ENCODE data around the gene BNC2.

Gene BNC2

GRCh38 chr9:16514131-16514530 is 356.3 kb downstream of the BNC2 start:
- DNase-seq (ENCODE audit: low read depth, low spot score) = no peak
- no peaks in the 10 kb centered on the region for H3K36me3 ChIP-seq (ENCODE audit: insufficient read depth, low read length)
- H3K9me3 ChIP-seq (ENCODE audit: low read depth, low read length) = no peaks in the 10 kb centered on the region
- no peak overlapping the region for H3K27ac ChIP-seq
- no peak overlapping the region for H3K4me3 ChIP-seq
- TF ChIP-seq POLR2AphosphoS5 (IDR thresholded peaks at IDR 0.05; ENCODE audit: borderline replicate concordance, low read depth, low read length) (no peak), FOXP2 (optimal IDR thresholded peaks at IDR 0.05; ENCODE audit: control extremely low read depth, extremely low read length, insufficient read depth) (no peak), EZH2 (IDR thresholded peaks at IDR 0.05) (no peak)
- no peak overlapping the region for H3K9ac ChIP-seq (ENCODE audit: insufficient read length)

DNA sequence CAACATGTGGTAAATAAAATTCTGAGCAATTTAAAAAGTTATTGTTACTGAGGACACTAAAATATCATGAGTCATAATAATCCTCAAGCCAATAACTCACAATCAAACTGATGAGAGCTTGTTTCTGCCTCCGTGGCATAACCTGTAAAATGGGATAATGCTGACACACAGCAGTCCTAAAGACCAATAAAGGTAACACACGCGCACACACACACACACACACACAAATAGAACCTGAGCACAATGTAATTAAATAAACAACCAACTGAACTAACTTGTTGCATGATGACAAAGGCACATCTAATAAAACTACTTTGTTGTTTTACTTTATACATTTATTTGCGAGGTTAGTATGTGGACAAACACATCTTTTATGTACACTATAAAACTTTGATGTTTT is 358.2 kb downstream of the BNC2 start:
- Histone ChIP-seq H3K9ac (ENCODE audit: insufficient read length) (no peak overlapping the region), H3K4me3 (no peak overlapping the region), H3K9me3 (ENCODE audit: low read depth, low read length) (no peaks in the 10 kb centered on the region), H3K27ac (no peak overlapping the region), H3K36me3 (ENCODE audit: insufficient read depth, low read length) (no peaks in the 10 kb centered on the region)
- TF ChIP-seq FOXP2 (optimal IDR thresholded peaks at IDR 0.05; ENCODE audit: control extremely low read depth, extremely low read length, insufficient read depth) (no peak), POLR2AphosphoS5 (IDR thresholded peaks at IDR 0.05; ENCODE audit: borderline replicate concordance, low read depth, low read length) (no peak), EZH2 (IDR thresholded peaks at IDR 0.05) (no peak)
- DNase-seq (ENCODE audit: low read depth, low spot score) = no peak

GRCh38 chr9:16510482-16510881 is 360.0 kb downstream of the BNC2 start:
- no peak for DNase-seq (ENCODE audit: low read depth, low spot score)
- Histone ChIP-seq H3K9ac (ENCODE audit: insufficient read length) (no peak overlapping the region), H3K36me3 (ENCODE audit: insufficient read depth, low read length) (no peaks in the 10 kb centered on the region), H3K27ac (no peak overlapping the region), H3K9me3 (ENCODE audit: low read depth, low read length) (no peaks in the 10 kb centered on the region), H3K4me3 (no peak overlapping the region)
- no peak for TF ChIP-seq EZH2 (IDR thresholded peaks at IDR 0.05)
- no peak for TF ChIP-seq FOXP2 (optimal IDR thresholded peaks at IDR 0.05; ENCODE audit: control extremely low read depth, extremely low read length, insufficient read depth)
- TF ChIP-seq POLR2AphosphoS5 (IDR thresholded peaks at IDR 0.05; ENCODE audit: borderline replicate concordance, low read depth, low read length) = no peak

DNA sequence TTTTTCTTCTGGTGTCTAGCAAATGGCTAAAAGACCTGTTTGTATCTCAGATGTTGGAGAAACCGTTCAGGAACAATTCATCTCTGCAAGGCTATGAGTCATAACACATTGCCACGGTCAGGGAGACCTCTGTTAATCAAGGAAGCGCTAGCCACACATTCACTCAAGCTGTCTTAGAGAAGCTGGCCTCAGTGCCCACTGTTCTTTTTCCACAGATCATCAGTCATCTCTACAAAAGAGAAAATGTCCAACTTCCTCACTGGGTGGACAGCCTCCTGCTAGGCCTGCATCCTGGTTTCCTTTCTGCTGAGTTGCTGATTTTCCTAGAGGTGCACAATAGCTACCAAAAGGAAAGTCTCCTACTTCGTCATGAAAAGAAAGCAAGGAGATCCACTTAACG is 360.5 kb downstream of the BNC2 start:
- TF ChIP-seq EZH2 (IDR thresholded peaks at IDR 0.05) (no peak), FOXP2 (optimal IDR thresholded peaks at IDR 0.05; ENCODE audit: control extremely low read depth, extremely low read length, insufficient read depth) (no peak), POLR2AphosphoS5 (IDR thresholded peaks at IDR 0.05; ENCODE audit: borderline replicate concordance, low read depth, low read length) (no peak)

GRCh38 chr9:16505199-16505598 is 365.3 kb downstream of the BNC2 start:
- peak overlapping the region; percentile 13; the same call in 1 of the 2 replicates for H3K27ac ChIP-seq
- no peak overlapping the region for H3K9ac ChIP-seq (ENCODE audit: insufficient read length)
- H3K4me3 ChIP-seq = no peak overlapping the region
- no peaks in the 10 kb centered on the region for H3K36me3 ChIP-seq (ENCODE audit: insufficient read depth, low read length)
- no peaks in the 10 kb centered on the region for H3K9me3 ChIP-seq (ENCODE audit: low read depth, low read length)
- DNase-seq (ENCODE audit: low read depth, low spot score) = no peak
- no peak for TF ChIP-seq FOXP2 (optimal IDR thresholded peaks at IDR 0.05; ENCODE audit: control extremely low read depth, extremely low read length, insufficient read depth)
- TF ChIP-seq POLR2AphosphoS5 (IDR thresholded peaks at IDR 0.05; ENCODE audit: borderline replicate concordance, low read depth, low read length) = no peak
- no peak for TF ChIP-seq EZH2 (IDR thresholded peaks at IDR 0.05)

More for the DNA sequence above, 360.5 kb downstream of the BNC2 start:
- Histone ChIP-seq H3K9ac (ENCODE audit: insufficient read length) (no peak overlapping the region), H3K36me3 (ENCODE audit: insufficient read depth, low read length) (no peaks in the 10 kb centered on the region), H3K27ac (no peak overlapping the region), H3K9me3 (ENCODE audit: low read depth, low read length) (no peaks in the 10 kb centered on the region), H3K4me3 (no peak overlapping the region)
- no peak for DNase-seq (ENCODE audit: low read depth, low spot score)

- no peak overlapping the region for H3K9ac ChIP-seq (ENCODE audit: insufficient read length)
- no peaks in the 10 kb centered on the region for H3K36me3 ChIP-seq (ENCODE audit: insufficient read depth, low read length)
- no peak for DNase-seq (ENCODE audit: low read depth, low spot score)
- no peaks in the 10 kb centered on the region for H3K9me3 ChIP-seq (ENCODE audit: low read depth, low read length)
- no peak overlapping the region for H3K4me3 ChIP-seq
- no peak for TF ChIP-seq POLR2AphosphoS5 (IDR thresholded peaks at IDR 0.05; ENCODE audit: borderline replicate concordance, low read depth, low read length)
- TF ChIP-seq FOXP2 (optimal IDR thresholded peaks at IDR 0.05; ENCODE audit: control extremely low read depth, extremely low read length, insufficient read depth) = no peak
- no peak for TF ChIP-seq EZH2 (IDR thresholded peaks at IDR 0.05)
- no peak overlapping the region for H3K27ac ChIP-seq
These were observed 368.7 kb downstream of the BNC2 start for GRCh38 chr9:16501726-16502125.

GRCh38 chr9:16501141-16501540 is 369.3 kb downstream of the BNC2 start:
- DNase-seq (ENCODE audit: low read depth, low spot score) = no peak
- H3K36me3 ChIP-seq (ENCODE audit: insufficient read depth, low read length) = no peaks in the 10 kb centered on the region
- TF ChIP-seq POLR2AphosphoS5 (IDR thresholded peaks at IDR 0.05; ENCODE audit: borderline replicate concordance, low read depth, low read length) = no peak
- H3K4me3 ChIP-seq = no peak overlapping the region
- H3K9me3 ChIP-seq (ENCODE audit: low read depth, low read length) = no peaks in the 10 kb centered on the region
- H3K9ac ChIP-seq (ENCODE audit: insufficient read length) = no peak overlapping the region
- H3K27ac ChIP-seq = no peak overlapping the region

DNA sequence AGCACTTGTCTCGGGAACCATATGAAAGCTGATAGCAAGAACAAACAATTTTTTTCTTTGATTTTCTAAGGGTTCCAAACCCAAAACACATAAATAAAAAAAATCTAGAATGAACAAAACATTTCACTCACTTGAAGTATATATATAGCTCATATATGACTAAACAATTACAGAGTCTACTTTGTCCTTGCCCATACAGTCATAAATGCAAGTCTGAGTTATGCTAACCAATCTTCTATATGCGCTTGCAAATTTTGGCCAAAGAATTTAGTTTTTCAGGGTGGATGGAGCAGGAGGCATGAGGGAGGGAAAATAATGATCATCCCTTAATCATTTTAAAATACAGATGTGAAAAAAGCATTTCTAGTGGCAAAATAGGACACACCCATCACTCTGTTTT is 370.1 kb downstream of the BNC2 start:
- no peak for TF ChIP-seq POLR2AphosphoS5 (IDR thresholded peaks at IDR 0.05; ENCODE audit: borderline replicate concordance, low read depth, low read length)
- TF ChIP-seq FOXP2 (optimal IDR thresholded peaks at IDR 0.05; ENCODE audit: control extremely low read depth, extremely low read length, insufficient read depth) = no peak
- TF ChIP-seq EZH2 (IDR thresholded peaks at IDR 0.05) = no peak
- Histone ChIP-seq H3K9ac (ENCODE audit: insufficient read length) (no peak overlapping the region), H3K36me3 (ENCODE audit: insufficient read depth, low read length) (no peaks in the 10 kb centered on the region), H3K9me3 (ENCODE audit: low read depth, low read length) (no peaks in the 10 kb centered on the region), H3K27ac (no peak overlapping the region), H3K4me3 (no peak overlapping the region)
- DNase-seq (ENCODE audit: low read depth, low spot score) = no peak

DNA sequence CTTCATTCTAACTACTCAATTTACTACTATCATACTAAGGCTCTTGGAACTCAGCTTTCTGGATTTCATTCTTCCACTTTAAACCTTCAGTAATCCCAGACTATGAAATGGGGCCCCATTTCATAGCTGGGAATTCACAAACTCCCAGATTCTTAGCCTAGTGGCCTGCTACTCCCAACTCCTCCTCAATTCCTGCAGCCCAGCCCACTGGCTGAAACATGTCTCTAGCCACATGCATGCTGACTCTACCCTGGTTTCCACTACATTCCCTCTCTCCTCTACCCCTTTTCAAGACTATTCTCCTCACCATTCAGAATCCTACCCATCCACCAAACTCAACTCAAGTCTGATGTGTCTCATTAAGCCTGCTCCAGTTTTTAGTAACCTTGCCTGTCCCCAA is 370.6 kb downstream of the BNC2 start:
- Histone ChIP-seq H3K9me3 (ENCODE audit: low read depth, low read length) (no peaks in the 10 kb centered on the region), H3K9ac (ENCODE audit: insufficient read length) (no peak overlapping the region), H3K36me3 (ENCODE audit: insufficient read depth, low read length) (no peaks in the 10 kb centered on the region), H3K4me3 (no peak overlapping the region), H3K27ac (no peak overlapping the region)
- no peak for TF ChIP-seq POLR2AphosphoS5 (IDR thresholded peaks at IDR 0.05; ENCODE audit: borderline replicate concordance, low read depth, low read length)
- TF ChIP-seq EZH2 (IDR thresholded peaks at IDR 0.05) = no peak
- TF ChIP-seq FOXP2 (optimal IDR thresholded peaks at IDR 0.05; ENCODE audit: control extremely low read depth, extremely low read length, insufficient read depth) = no peak
- DNase-seq (ENCODE audit: low read depth, low spot score) = no peak
